Right lobe of liver (tissue), 6 donors: ENCODE results near the gene KLF13. TPM values are rescaled to one million over a fixed set of nuclear protein-coding genes. Genes with fewer than 3 reads are reported as not detected.
A peak's percentile ranks its signal among the peaks of the same experiment; 100 is the strongest.

Source experiments
- ATAC-seq, 4 donors: fragments of 200-7000 bp; cut with Tn5 transposase; one replicate each; pipeline ENCODE4 v1.9.1; 2020; ENCODE audit warnings: mild to moderate bottlenecking in 4 of 4, moderate library complexity in 4 of 4
- DNase-seq, 3 donors: peaks; one replicate each; pipeline ENCODE4 v3.0.0-alpha.2; 2020
- H3K27ac ChIP-seq, 3 donors: fragments of 200-600 bp; one replicate each; pipeline ENCODE4 v1.8.0; 2022
- H3K27me3 ChIP-seq, 2 donors: fragments of 200-600 bp; one replicate each; pipeline ENCODE4 v1.8.0; 2022
- H3K36me3 ChIP-seq, 4 donors: fragments of 200-600 bp; sonication (generic) in 1 of 4; one replicate each; pipeline versions ENCODE4 v1.5.1 to v1.8.0; 2017 to 2022; ENCODE audit warnings: control low read depth in 1 of 4
- H3K4me1 ChIP-seq, 4 donors: fragments of 200-600 bp; sonication (generic) in 1 of 4; one replicate each; pipeline versions ENCODE4 v1.5.1 to v1.8.0; 2017 to 2022; ENCODE audit warnings: control low read depth in 1 of 4
- H3K4me3 ChIP-seq, 3 donors: fragments of 200-600 bp; one replicate each; pipeline ENCODE4 v1.8.0; 2022
- H3K9me3 ChIP-seq, 4 donors: fragments of 200-600 bp; sonication (generic) in 1 of 4; one replicate each; pipeline versions ENCODE4 v1.5.1 to v1.8.0; 2017 to 2022; ENCODE audit warnings: control low read depth in 1 of 4
- POLR2A ChIP-seq: fragments of 450-650 bp; IDR thresholded peaks from one replicate; pipeline ENCODE4 v1.6.1; 2017; ENCODE audit warnings: antibody characterized with exemption, mild to moderate bottlenecking
- WGBS: methylation state at CpG from one replicate; pipeline ENCODE4 v1.1.6; 2018; ENCODE audit warnings: low coverage, low lambda C conversion rate; ENCODE audit not compliant: insufficient coverage; ENCODE audit errors: missing lambda C conversion rate; 5-methylcytosine and 5-hydroxymethylcytosine counted together
- intact Hi-C, 2 donors: fragments of 100-400 bp; cut with DNase I; formaldehyde crosslinking; loops; one replicate each; pipeline versions ENCODE4 v1.11.2 to v1.14.1; 2022
- total RNA-seq, 6 experiments: library from RNA; depleted of rRNA in 2 of 6; stranded (reverse); fragments of >200 nt in 2 of 6; fragmentation: NEBNext Ultra II Directional in 3 of 6; extraction: Animal tissue kit (Norgen Biotek cat#: 25700) in 3 of 6; gene quantifications; one replicate each; pipeline versions ENCODE4 v1.1.0 to v1.2.4, GENCODE V29; 2016 to 2023
- TF ChIP-seq, protein P1 (sequence below), 4 donors: fragments of 200-600 bp in 3 of 4; fragments of 450-650 bp in 1 of 4; IDR thresholded peaks; one replicate each; pipeline versions ENCODE4 v1.5.1 to v1.8.0; 2016 to 2022; ENCODE audit warnings: antibody characterized with exemption in 4 of 4, mild to moderate bottlenecking in 2 of 4
- donor health status: DM: no; HTN: yes; CAD: no.
- donor health status: DM: no; HTN: no; CAD: no.
- donor health status: DM: no; HTN: no; CAD: no.
- donor health status: DM: no; HTN: yes; CAD: no.
- donor health status: DM: no; HTN: yes; CAD: no.

The KLF13 gene
- total RNA-seq, 6 experiments from 2014 or later: 22.7 to 66.2 (median 28.5) TPM

DNA sequence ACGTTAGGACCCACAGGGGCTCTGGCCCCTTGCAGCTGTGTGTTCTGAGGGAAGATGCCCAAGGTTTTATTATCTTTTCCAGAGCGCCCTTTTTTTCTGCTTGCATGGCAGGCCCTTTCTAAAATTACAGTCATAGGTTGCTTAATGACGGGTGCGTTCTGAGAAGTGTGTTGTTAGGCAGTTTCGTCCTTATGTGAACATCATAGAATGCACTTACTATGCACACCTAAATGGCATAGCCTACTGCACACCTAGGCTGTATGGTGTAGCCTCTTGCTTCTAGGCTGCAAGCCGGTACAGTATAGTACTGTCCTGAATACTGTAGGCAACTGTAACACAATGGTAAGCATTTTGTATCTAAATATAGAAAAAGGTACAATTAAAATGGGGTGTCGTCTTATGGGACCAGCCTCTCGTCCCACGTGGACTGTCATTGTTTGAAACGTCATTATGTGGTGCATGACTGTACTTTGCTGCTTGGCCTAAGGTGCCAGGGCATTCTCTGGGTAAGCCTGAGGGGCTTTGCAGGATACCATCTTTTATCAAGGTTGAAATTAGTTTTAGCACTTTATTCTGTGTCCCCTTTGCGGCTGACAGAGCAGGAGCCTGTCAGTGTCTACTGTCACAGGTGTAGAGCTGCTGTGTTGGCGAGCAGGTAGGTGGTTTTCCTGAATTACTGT is 10.9 kb downstream of the KLF13 start:
- peaks cover 0 to 78% (median 39%) of the 10 kb centered on the region in 4 donors for H3K4me1 ChIP-seq
- H3K4me3 ChIP-seq: no peak overlapping the region
- H3K9me3 ChIP-seq: no peaks in the 10 kb centered on the region
- peak overlapping the region in 2 of 3 donors; percentile 64 to 85 for H3K27ac ChIP-seq
- TF ChIP-seq, protein P1, sequence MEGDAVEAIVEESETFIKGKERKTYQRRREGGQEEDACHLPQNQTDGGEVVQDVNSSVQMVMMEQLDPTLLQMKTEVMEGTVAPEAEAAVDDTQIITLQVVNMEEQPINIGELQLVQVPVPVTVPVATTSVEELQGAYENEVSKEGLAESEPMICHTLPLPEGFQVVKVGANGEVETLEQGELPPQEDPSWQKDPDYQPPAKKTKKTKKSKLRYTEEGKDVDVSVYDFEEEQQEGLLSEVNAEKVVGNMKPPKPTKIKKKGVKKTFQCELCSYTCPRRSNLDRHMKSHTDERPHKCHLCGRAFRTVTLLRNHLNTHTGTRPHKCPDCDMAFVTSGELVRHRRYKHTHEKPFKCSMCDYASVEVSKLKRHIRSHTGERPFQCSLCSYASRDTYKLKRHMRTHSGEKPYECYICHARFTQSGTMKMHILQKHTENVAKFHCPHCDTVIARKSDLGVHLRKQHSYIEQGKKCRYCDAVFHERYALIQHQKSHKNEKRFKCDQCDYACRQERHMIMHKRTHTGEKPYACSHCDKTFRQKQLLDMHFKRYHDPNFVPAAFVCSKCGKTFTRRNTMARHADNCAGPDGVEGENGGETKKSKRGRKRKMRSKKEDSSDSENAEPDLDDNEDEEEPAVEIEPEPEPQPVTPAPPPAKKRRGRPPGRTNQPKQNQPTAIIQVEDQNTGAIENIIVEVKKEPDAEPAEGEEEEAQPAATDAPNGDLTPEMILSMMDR (IDR thresholded peaks at IDR 0.05): no peak
- no peak for TF ChIP-seq POLR2A
- intact Hi-C loops: no loop called here
- no peaks in the 10 kb centered on the region for H3K36me3 ChIP-seq
- DNase-seq (peak in 1 of 3 donors; percentile 4), ATAC-seq (no peak)
- WGBS: 74% methylated on average over 12 of the region's 12 CpGs
- H3K27me3 ChIP-seq: no peaks in the 10 kb centered on the region

DNA sequence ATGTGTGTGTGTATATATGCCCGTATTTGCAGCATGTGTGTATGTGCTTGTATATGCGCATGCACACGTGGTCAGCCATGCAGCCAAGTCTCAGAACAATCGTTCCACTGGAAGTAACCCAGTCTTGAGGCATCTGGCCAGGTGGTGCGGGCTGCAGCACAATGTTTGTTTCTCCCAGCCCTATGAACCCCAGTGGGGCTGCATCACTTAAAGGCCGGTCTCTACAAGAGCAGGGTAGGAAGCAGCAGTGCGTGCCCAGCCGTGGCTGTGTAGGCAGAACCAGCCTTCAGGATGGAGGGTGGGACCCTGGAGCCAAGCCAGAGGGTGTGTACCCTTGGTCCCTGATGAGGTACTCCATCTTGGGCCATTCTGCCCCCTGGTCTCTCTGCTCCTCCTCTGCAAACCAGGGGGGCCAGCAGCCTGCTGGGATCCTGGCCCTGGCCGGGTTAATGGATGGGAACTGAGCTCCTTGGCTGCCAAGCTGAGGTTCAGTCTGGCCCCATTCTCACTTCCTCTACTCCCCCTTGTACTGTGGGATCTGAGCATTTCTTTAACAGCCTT is 11.8 kb downstream of the KLF13 start:
- Histone ChIP-seq H3K27me3 (no peaks in the 10 kb centered on the region), H3K9me3 (no peaks in the 10 kb centered on the region), H3K4me3 (no peak overlapping the region), H3K36me3 (no peaks in the 10 kb centered on the region), H3K27ac (peak overlapping the region in 2 of 3 donors; percentile 19 to 30), H3K4me1 (peaks cover 0 to 76% (median 40%) of the 10 kb centered on the region in 4 donors)
- intact Hi-C loops: no loop called here
- no peak for TF ChIP-seq POLR2A
- TF ChIP-seq, protein P1 (IDR thresholded peaks at IDR 0.05): no peak
- no CpG with 5 or more reads among the region's 9 CpGs for WGBS
- DNase-seq (peak in 1 of 3 donors; percentile 15), ATAC-seq (no peak)

- peak; percentile 67 to 88 (median 87) for DNase-seq
- H3K4me1 ChIP-seq: peaks cover 0 to 79% (median 45%) of the 10 kb centered on the region in 4 donors
- intact Hi-C loops: no loop called here
- peak overlapping the region; percentile 19 to 33 (median 30) for H3K27ac ChIP-seq
- no peak overlapping the region for H3K4me3 ChIP-seq
- ATAC-seq: peak; percentile 55 to 71 (median 63)
- no peaks in the 10 kb centered on the region for H3K36me3 ChIP-seq
- 39% methylated on average over 4 of the region's 9 CpGs for WGBS
- H3K9me3 ChIP-seq: no peaks in the 10 kb centered on the region
- H3K27me3 ChIP-seq: no peaks in the 10 kb centered on the region
- TF ChIP-seq, protein P1 (IDR thresholded peaks at IDR 0.05): no peak
- no peak for TF ChIP-seq POLR2A
Observed at GRCh38 chr15:31338879-31339557, 12.4 kb downstream of the KLF13 start.

DNA sequence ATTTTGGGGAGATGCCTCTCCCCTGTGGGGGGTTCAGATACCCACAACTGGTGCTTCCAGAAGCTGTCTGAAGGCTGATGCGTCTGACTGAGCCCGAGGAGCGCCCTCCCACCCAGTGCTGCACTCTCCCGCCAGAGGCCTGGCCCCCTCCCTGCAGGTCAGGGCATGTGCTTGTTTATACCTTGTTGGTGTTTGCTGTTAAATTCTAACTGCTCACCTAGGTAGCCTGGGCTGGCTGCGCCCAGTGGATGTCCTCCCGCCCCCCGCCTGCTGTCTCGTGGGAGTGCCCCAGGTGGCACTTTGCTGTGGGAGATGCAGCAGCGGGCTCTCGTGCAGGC is 12.9 kb downstream of the KLF13 start:
- no CpG with 5 or more reads among the region's 10 CpGs for WGBS
- Histone ChIP-seq H3K36me3 (no peaks in the 10 kb centered on the region), H3K27me3 (no peaks in the 10 kb centered on the region), H3K9me3 (no peaks in the 10 kb centered on the region), H3K4me3 (no peak overlapping the region), H3K27ac (peak overlapping the region; percentile 19 to 33 (median 30)), H3K4me1 (peaks cover 0 to 79% (median 45%) of the 10 kb centered on the region in 4 donors)
- intact Hi-C loops: no loop called here
- ATAC-seq: no peak
- TF ChIP-seq, protein P1 (IDR thresholded peaks at IDR 0.05): no peak
- no peak for TF ChIP-seq POLR2A
- DNase-seq: no peak
